ENCODE measurements around the gene HSPA4L.

The HSPA4L gene

GRCh38 chr4:127776620-127777019 is 5.5 kb upstream of the HSPA4L start:
- peaks cover 1% of the 10 kb centered on the region for H3K36me3 Mint-ChIP-seq (ENCODE audit: low read depth)
- H3K27ac Mint-ChIP-seq: no peak overlapping the region
- H3K4me3 Mint-ChIP-seq: no peak overlapping the region
- H3K4me1 Mint-ChIP-seq (ENCODE audit: low read depth): peaks cover 11% of the 10 kb centered on the region
- H3K9me3 Mint-ChIP-seq: no peaks in the 10 kb centered on the region
- no peak for DNase-seq (ENCODE audit: low spot score)
- H3K27me3 Mint-ChIP-seq (ENCODE audit: low read depth): peaks cover 61% of the 10 kb centered on the region

- Mint-ChIP-seq H3K27me3 (ENCODE audit: low read depth) (peaks cover 63% of the 10 kb centered on the region), H3K9me3 (no peaks in the 10 kb centered on the region), H3K4me1 (ENCODE audit: low read depth) (peaks cover 13% of the 10 kb centered on the region), H3K4me3 (no peak overlapping the region), H3K36me3 (ENCODE audit: low read depth) (peaks cover 1% of the 10 kb centered on the region), H3K27ac (no peak overlapping the region)
- no peak for DNase-seq (ENCODE audit: low spot score)
These were observed 4.6 kb upstream of the HSPA4L start for GRCh38 chr4:127777487-127777886.

- Mint-ChIP-seq H3K27me3 (ENCODE audit: low read depth) (peaks cover 67% of the 10 kb centered on the region), H3K9me3 (no peaks in the 10 kb centered on the region), H3K4me3 (no peak overlapping the region), H3K27ac (no peak overlapping the region), H3K36me3 (ENCODE audit: low read depth) (peaks cover 1% of the 10 kb centered on the region), H3K4me1 (ENCODE audit: low read depth) (peaks cover 19% of the 10 kb centered on the region)
- DNase-seq (ENCODE audit: low spot score): no peak
These were observed 4.0 kb upstream of the HSPA4L start for GRCh38 chr4:127778102-127778501.

- Mint-ChIP-seq H3K9me3 (no peaks in the 10 kb centered on the region), H3K4me3 (peak overlapping the region; percentile 77), H3K27me3 (ENCODE audit: low read depth) (peaks cover 76% of the 10 kb centered on the region), H3K4me1 (ENCODE audit: low read depth) (peaks cover 24% of the 10 kb centered on the region), H3K36me3 (ENCODE audit: low read depth) (peaks cover 1% of the 10 kb centered on the region), H3K27ac (no peak overlapping the region)
- no peak for DNase-seq (ENCODE audit: low spot score)
These were observed 1.5 kb upstream of the HSPA4L start for GRCh38 chr4:127780598-127780997.

GRCh38 chr4:127781300-127782024 is 660 bp upstream of the HSPA4L start:
- Mint-ChIP-seq H3K9me3 (no peaks in the 10 kb centered on the region), H3K4me3 (peak overlapping the region; percentile 92), H3K36me3 (ENCODE audit: low read depth) (peaks cover 1% of the 10 kb centered on the region), H3K4me1 (ENCODE audit: low read depth) (peaks cover 21% of the 10 kb centered on the region), H3K27ac (no peak overlapping the region), H3K27me3 (ENCODE audit: low read depth) (peaks cover 75% of the 10 kb centered on the region)
- DNase-seq (ENCODE audit: low spot score): no peak

- Mint-ChIP-seq H3K4me1 (ENCODE audit: low read depth) (peaks cover 21% of the 10 kb centered on the region), H3K9me3 (no peaks in the 10 kb centered on the region), H3K27ac (no peak overlapping the region), H3K36me3 (ENCODE audit: low read depth) (peaks cover 1% of the 10 kb centered on the region), H3K27me3 (ENCODE audit: low read depth) (peaks cover 74% of the 10 kb centered on the region), H3K4me3 (peak overlapping the region; percentile 92)
- DNase-seq (ENCODE audit: low spot score): peak; percentile 80
These were observed 172 bp upstream of the HSPA4L start for GRCh38 chr4:127782025-127782274.

- Mint-ChIP-seq H3K36me3 (ENCODE audit: low read depth) (peaks cover 1% of the 10 kb centered on the region), H3K27ac (no peak overlapping the region), H3K4me1 (ENCODE audit: low read depth) (peaks cover 21% of the 10 kb centered on the region), H3K27me3 (ENCODE audit: low read depth) (peaks cover 65% of the 10 kb centered on the region), H3K4me3 (peak overlapping the region; percentile 92), H3K9me3 (no peaks in the 10 kb centered on the region)
- DNase-seq (ENCODE audit: low spot score): no peak
These were observed 1.1 kb downstream of the HSPA4L start for GRCh38 chr4:127783026-127783769.

- Mint-ChIP-seq H3K4me3 (peak overlapping the region; percentile 92), H3K27me3 (ENCODE audit: low read depth) (peaks cover 65% of the 10 kb centered on the region), H3K9me3 (no peaks in the 10 kb centered on the region), H3K4me1 (ENCODE audit: low read depth) (peaks cover 21% of the 10 kb centered on the region), H3K27ac (no peak overlapping the region), H3K36me3 (ENCODE audit: low read depth) (peaks cover 1% of the 10 kb centered on the region)
- DNase-seq (ENCODE audit: low spot score): no peak
These were observed 2.0 kb downstream of the HSPA4L start for GRCh38 chr4:127783955-127784770.

- Mint-ChIP-seq H3K4me1 (ENCODE audit: low read depth) (peaks cover 5% of the 10 kb centered on the region), H3K27ac (no peak overlapping the region), H3K4me3 (no peak overlapping the region), H3K9me3 (no peaks in the 10 kb centered on the region), H3K36me3 (ENCODE audit: low read depth) (no peaks in the 10 kb centered on the region), H3K27me3 (ENCODE audit: low read depth) (peaks cover 53% of the 10 kb centered on the region)
- DNase-seq (ENCODE audit: low spot score): no peak
These were observed 6.4 kb downstream of the HSPA4L start for GRCh38 chr4:127788517-127788916.

GRCh38 chr4:127791391-127791790 is 9.3 kb downstream of the HSPA4L start:
- no peak overlapping the region for H3K27ac Mint-ChIP-seq
- no peaks in the 10 kb centered on the region for H3K36me3 Mint-ChIP-seq (ENCODE audit: low read depth)

GRCh38 chr4:127793528-127793927 is 11.4 kb downstream of the HSPA4L start:
- no peak overlapping the region for H3K4me3 Mint-ChIP-seq
- no peak overlapping the region for H3K27ac Mint-ChIP-seq
- H3K9me3 Mint-ChIP-seq: no peaks in the 10 kb centered on the region
- H3K27me3 Mint-ChIP-seq (ENCODE audit: low read depth): peaks cover 34% of the 10 kb centered on the region
- DNase-seq (ENCODE audit: low spot score): no peak
- H3K36me3 Mint-ChIP-seq (ENCODE audit: low read depth): no peaks in the 10 kb centered on the region
- no peaks in the 10 kb centered on the region for H3K4me1 Mint-ChIP-seq (ENCODE audit: low read depth)

More at GRCh38 chr4:127791391-127791790, 9.3 kb downstream of the HSPA4L start:
- H3K4me1 Mint-ChIP-seq (ENCODE audit: low read depth): no peaks in the 10 kb centered on the region
- H3K27me3 Mint-ChIP-seq (ENCODE audit: low read depth): peaks cover 40% of the 10 kb centered on the region
- no peak overlapping the region for H3K4me3 Mint-ChIP-seq
- H3K9me3 Mint-ChIP-seq: no peaks in the 10 kb centered on the region
- DNase-seq (ENCODE audit: low spot score): no peak

- no peaks in the 10 kb centered on the region for H3K36me3 Mint-ChIP-seq (ENCODE audit: low read depth)
- H3K4me1 Mint-ChIP-seq (ENCODE audit: low read depth): no peaks in the 10 kb centered on the region
- no peak overlapping the region for H3K4me3 Mint-ChIP-seq
- H3K27ac Mint-ChIP-seq: no peak overlapping the region
- peaks cover 7% of the 10 kb centered on the region for H3K27me3 Mint-ChIP-seq (ENCODE audit: low read depth)
- no peak for DNase-seq (ENCODE audit: low spot score)
- H3K9me3 Mint-ChIP-seq: no peaks in the 10 kb centered on the region
These were observed 17.6 kb downstream of the HSPA4L start for GRCh38 chr4:127799711-127800110.

- no peak overlapping the region for H3K4me3 Mint-ChIP-seq
- no peak overlapping the region for H3K27ac Mint-ChIP-seq
- H3K27me3 Mint-ChIP-seq (ENCODE audit: low read depth): no peaks in the 10 kb centered on the region
- no peak for DNase-seq (ENCODE audit: low spot score)
- no peaks in the 10 kb centered on the region for H3K9me3 Mint-ChIP-seq
- no peaks in the 10 kb centered on the region for H3K4me1 Mint-ChIP-seq (ENCODE audit: low read depth)
- no peaks in the 10 kb centered on the region for H3K36me3 Mint-ChIP-seq (ENCODE audit: low read depth)
These were observed 27.2 kb downstream of the HSPA4L start for GRCh38 chr4:127809173-127809800.

GRCh38 chr4:127810551-127810950 is 28.4 kb downstream of the HSPA4L start:
- Mint-ChIP-seq H3K4me3 (no peak overlapping the region), H3K36me3 (ENCODE audit: low read depth) (no peaks in the 10 kb centered on the region), H3K4me1 (ENCODE audit: low read depth) (no peaks in the 10 kb centered on the region), H3K27ac (no peak overlapping the region), H3K27me3 (ENCODE audit: low read depth) (no peaks in the 10 kb centered on the region), H3K9me3 (no peaks in the 10 kb centered on the region)
- no peak for DNase-seq (ENCODE audit: low spot score)
